GM23338 (cell line): ENCODE measurements around the gene PXDN. TPM values are rescaled to one million over a fixed set of nuclear protein-coding genes. Genes with fewer than 3 reads are reported as not detected.

Source experiments
- EZH2 ChIP-seq: fragments of 200-600 bp; sonication (generic); IDR thresholded peaks from one replicate; pipeline ENCODE4 v1.8.0; 2017; ENCODE audit warnings: antibody characterized with exemption, mild to moderate bottlenecking, low read depth; ENCODE audit not compliant: unreplicated experiment
- JUNB ChIP-seq: IDR thresholded peaks from one replicate; pipeline ENCODE4 v1.6.1; 2016; ENCODE audit warnings: antibody characterized with exemption; ENCODE audit not compliant: unreplicated experiment
- ZNF114 ChIP-seq: fragments of 250-450 bp; sonication (Bioruptor Pico); IDR thresholded peaks from 2 replicates; pipeline ENCODE4 v1.5.0; 2020; ENCODE audit warnings: mild to moderate bottlenecking, moderate library complexity
- ZNF331 ChIP-seq: fragments of 250-450 bp; sonication (Bioruptor Pico); IDR thresholded peaks from 2 replicates; pipeline ENCODE4 v1.5.0; 2020; ENCODE audit warnings: low read depth, mild to moderate bottlenecking, moderate library complexity
- polyA plus RNA-seq: library from polyadenylated mRNA; unstranded; fragments of >200 nt; fragmentation: Nextera tagmentation; extraction: Ambion mirVana; gene quantifications from 2 replicates; pipeline ENCODE4 v1.2.1, GENCODE V29; 2016
- total RNA-seq: library from RNA; depleted of rRNA; stranded (reverse); fragments of >200 nt; shearing (Covaris generic); gene quantifications from 2 replicates; pipeline ENCODE4 v1.2.3, GENCODE V29; 2014
- TF ChIP-seq, protein P1 (sequence below): fragments of 250-450 bp; sonication (Bioruptor Pico); IDR thresholded peaks from 2 replicates; pipeline ENCODE4 v1.5.0; 2020; ENCODE audit warnings: mild to moderate bottlenecking, moderate library complexity
- TF ChIP-seq, protein P2 (sequence below): IDR thresholded peaks from one replicate; pipeline ENCODE4 v1.6.1; 2018; ENCODE audit warnings: antibody characterized with exemption; ENCODE audit not compliant: unreplicated experiment
- TF ChIP-seq, protein P3 (sequence below), 2 experiments: fragments of 200-600 bp in 1 of 2; sonication (generic) in 1 of 2; conservative IDR thresholded peaks; 2 replicates each; pipeline versions ENCODE4 v1.5.1 to v1.6.1; 2016 to 2017; ENCODE audit warnings: antibody characterized with exemption in 2 of 2, low read depth in 2 of 2, mild to moderate bottlenecking in 2 of 2, moderate library complexity in 1 of 2

Gene PXDN
- total and polyA plus RNA-seq, 2 experiments from 2014 or later: 42.2 to 225 TPM

DNA sequence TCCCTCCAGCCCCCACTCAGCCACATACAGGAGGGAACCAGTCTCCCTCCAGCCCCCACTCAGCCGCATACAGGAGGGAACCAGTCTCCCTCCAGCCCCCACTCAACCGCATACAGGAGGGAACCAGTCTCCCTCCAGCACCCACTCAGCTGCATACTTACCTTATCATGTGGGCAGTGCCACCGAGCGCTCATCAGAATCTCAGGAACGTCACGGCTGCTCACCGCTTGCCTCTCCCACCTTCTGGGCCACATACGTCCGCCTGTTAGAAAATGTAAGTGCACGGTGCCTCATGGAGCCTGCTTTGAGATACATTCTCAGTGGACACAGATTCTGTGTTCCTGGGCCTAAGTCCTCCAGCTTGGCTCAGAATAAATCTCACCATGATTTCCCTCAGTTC lies 124.8 kb downstream of the PXDN start (continued):
- TF ChIP-seq, protein P1, sequence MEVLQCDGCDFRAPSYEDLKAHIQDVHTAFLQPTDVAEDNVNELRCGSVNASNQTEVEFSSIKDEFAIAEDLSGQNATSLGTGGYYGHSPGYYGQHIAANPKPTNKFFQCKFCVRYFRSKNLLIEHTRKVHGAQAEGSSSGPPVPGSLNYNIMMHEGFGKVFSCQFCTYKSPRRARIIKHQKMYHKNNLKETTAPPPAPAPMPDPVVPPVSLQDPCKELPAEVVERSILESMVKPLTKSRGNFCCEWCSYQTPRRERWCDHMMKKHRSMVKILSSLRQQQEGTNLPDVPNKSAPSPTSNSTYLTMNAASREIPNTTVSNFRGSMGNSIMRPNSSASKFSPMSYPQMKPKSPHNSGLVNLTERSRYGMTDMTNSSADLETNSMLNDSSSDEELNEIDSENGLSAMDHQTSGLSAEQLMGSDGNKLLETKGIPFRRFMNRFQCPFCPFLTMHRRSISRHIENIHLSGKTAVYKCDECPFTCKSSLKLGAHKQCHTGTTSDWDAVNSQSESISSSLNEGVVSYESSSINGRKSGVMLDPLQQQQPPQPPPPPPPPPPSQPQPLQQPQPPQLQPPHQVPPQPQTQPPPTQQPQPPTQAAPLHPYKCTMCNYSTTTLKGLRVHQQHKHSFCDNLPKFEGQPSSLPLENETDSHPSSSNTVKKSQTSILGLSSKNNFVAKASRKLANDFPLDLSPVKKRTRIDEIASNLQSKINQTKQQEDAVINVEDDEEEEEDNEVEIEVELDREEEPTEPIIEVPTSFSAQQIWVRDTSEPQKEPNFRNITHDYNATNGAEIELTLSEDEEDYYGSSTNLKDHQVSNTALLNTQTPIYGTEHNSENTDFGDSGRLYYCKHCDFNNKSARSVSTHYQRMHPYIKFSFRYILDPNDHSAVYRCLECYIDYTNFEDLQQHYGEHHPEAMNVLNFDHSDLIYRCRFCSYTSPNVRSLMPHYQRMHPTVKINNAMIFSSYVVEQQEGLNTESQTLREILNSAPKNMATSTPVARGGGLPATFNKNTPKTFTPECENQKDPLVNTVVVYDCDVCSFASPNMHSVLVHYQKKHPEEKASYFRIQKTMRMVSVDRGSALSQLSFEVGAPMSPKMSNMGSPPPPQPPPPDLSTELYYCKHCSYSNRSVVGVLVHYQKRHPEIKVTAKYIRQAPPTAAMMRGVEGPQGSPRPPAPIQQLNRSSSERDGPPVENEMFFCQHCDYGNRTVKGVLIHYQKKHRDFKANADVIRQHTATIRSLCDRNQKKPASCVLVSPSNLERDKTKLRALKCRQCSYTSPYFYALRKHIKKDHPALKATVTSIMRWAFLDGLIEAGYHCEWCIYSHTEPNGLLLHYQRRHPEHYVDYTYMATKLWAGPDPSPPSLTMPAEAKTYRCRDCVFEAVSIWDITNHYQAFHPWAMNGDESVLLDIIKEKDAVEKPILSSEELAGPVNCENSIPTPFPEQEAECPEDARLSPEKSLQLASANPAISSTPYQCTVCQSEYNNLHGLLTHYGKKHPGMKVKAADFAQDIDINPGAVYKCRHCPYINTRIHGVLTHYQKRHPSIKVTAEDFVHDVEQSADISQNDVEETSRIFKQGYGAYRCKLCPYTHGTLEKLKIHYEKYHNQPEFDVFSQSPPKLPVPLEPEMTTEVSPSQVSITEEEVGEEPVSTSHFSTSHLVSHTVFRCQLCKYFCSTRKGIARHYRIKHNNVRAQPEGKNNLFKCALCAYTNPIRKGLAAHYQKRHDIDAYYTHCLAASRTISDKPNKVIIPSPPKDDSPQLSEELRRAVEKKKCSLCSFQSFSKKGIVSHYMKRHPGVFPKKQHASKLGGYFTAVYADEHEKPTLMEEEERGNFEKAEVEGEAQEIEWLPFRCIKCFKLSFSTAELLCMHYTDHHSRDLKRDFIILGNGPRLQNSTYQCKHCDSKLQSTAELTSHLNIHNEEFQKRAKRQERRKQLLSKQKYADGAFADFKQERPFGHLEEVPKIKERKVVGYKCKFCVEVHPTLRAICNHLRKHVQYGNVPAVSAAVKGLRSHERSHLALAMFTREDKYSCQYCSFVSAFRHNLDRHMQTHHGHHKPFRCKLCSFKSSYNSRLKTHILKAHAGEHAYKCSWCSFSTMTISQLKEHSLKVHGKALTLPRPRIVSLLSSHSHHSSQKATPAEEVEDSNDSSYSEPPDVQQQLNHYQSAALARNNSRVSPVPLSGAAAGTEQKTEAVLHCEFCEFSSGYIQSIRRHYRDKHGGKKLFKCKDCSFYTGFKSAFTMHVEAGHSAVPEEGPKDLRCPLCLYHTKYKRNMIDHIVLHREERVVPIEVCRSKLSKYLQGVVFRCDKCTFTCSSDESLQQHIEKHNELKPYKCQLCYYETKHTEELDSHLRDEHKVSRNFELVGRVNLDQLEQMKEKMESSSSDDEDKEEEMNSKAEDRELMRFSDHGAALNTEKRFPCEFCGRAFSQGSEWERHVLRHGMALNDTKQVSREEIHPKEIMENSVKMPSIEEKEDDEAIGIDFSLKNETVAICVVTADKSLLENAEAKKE (CRISPR knock-in tag): no peak
- TF ChIP-seq, protein P2, sequence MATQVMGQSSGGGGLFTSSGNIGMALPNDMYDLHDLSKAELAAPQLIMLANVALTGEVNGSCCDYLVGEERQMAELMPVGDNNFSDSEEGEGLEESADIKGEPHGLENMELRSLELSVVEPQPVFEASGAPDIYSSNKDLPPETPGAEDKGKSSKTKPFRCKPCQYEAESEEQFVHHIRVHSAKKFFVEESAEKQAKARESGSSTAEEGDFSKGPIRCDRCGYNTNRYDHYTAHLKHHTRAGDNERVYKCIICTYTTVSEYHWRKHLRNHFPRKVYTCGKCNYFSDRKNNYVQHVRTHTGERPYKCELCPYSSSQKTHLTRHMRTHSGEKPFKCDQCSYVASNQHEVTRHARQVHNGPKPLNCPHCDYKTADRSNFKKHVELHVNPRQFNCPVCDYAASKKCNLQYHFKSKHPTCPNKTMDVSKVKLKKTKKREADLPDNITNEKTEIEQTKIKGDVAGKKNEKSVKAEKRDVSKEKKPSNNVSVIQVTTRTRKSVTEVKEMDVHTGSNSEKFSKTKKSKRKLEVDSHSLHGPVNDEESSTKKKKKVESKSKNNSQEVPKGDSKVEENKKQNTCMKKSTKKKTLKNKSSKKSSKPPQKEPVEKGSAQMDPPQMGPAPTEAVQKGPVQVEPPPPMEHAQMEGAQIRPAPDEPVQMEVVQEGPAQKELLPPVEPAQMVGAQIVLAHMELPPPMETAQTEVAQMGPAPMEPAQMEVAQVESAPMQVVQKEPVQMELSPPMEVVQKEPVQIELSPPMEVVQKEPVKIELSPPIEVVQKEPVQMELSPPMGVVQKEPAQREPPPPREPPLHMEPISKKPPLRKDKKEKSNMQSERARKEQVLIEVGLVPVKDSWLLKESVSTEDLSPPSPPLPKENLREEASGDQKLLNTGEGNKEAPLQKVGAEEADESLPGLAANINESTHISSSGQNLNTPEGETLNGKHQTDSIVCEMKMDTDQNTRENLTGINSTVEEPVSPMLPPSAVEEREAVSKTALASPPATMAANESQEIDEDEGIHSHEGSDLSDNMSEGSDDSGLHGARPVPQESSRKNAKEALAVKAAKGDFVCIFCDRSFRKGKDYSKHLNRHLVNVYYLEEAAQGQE: no peak
- TF ChIP-seq ZNF331 (CRISPR knock-in tag) (no peak), ZNF114 (CRISPR knock-in tag) (no peak), EZH2 (no peak), JUNB (no peak)
- TF ChIP-seq, protein P3, sequence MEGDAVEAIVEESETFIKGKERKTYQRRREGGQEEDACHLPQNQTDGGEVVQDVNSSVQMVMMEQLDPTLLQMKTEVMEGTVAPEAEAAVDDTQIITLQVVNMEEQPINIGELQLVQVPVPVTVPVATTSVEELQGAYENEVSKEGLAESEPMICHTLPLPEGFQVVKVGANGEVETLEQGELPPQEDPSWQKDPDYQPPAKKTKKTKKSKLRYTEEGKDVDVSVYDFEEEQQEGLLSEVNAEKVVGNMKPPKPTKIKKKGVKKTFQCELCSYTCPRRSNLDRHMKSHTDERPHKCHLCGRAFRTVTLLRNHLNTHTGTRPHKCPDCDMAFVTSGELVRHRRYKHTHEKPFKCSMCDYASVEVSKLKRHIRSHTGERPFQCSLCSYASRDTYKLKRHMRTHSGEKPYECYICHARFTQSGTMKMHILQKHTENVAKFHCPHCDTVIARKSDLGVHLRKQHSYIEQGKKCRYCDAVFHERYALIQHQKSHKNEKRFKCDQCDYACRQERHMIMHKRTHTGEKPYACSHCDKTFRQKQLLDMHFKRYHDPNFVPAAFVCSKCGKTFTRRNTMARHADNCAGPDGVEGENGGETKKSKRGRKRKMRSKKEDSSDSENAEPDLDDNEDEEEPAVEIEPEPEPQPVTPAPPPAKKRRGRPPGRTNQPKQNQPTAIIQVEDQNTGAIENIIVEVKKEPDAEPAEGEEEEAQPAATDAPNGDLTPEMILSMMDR (conservative IDR thresholded peaks at IDR 0.05; ENCODE audit: low read depth in 2 of 2): no peak
